IMR-90 (cell line): ENCODE results near the gene ALX4. TPM values are rescaled to one million over a fixed set of nuclear protein-coding genes. Genes with fewer than 3 reads are reported as not detected.

ENCODE experiments used
- ATAC-seq: fragments of 200-7000 bp; cut with Tn5 transposase; 2 replicates; pipeline ENCODE4 v1.9.1; 2020; ENCODE audit warnings: low read depth, mild to moderate bottlenecking, moderate library complexity
- BruUV-seq: library from RNA; stranded (reverse); fragments of 400-500 nt; replicated peaks from 2 replicates; lab custom pipeline; 2021; lab: Mats Ljungman, UMichigan
- CTCF ChIA-PET: fragments of 300-600 bp; formaldehyde crosslinking; extraction: SDS; loops from one replicate; lab custom pipeline; 2021; ENCODE audit warnings: antibody characterized with exemption; lab: Yijun Ruan, JAX
- POLR2A ChIA-PET: fragments of 300-600 bp; sonication (Branson Sonifier 250); formaldehyde crosslinking; loops from one replicate; lab custom pipeline; 2022; ENCODE audit warnings: antibody characterized with exemption; ENCODE audit not compliant: unreplicated experiment; lab: Charles Lee
- DNase-seq: peaks from one replicate; pipeline ENCODE4 v3.0.0; 2013
- H2AFZ ChIP-seq: replicated peaks from 2 replicates; pipeline ENCODE3; 2013; ENCODE audit warnings: low read length, mild to moderate bottlenecking; ENCODE audit not compliant: poor library complexity
- H2AK5ac ChIP-seq: 2 replicates; pipeline ENCODE4 v1.6.1; 2013; ENCODE audit warnings: low read depth, low read length, inconsistent platforms
- H2AK9ac ChIP-seq: replicated peaks from 2 replicates; pipeline ENCODE3; 2013; ENCODE audit warnings: mild to moderate bottlenecking, low read depth, low read length, moderate library complexity; ENCODE audit not compliant: poor library complexity
- H2BK120ac ChIP-seq: 2 replicates; pipeline ENCODE4 v1.6.1; 2013; ENCODE audit warnings: low read depth, low read length, inconsistent platforms
- H2BK15ac ChIP-seq: 3 replicates; pipeline ENCODE4 v1.6.1; 2013; ENCODE audit warnings: low read depth, low read length, inconsistent platforms
- H2BK20ac ChIP-seq: 2 replicates; pipeline ENCODE4 v1.6.1; 2013; ENCODE audit warnings: low read depth, mild to moderate bottlenecking, inconsistent platforms, low read length, moderate library complexity
- H2BK5ac ChIP-seq: 2 replicates; pipeline ENCODE4 v1.6.1; 2013; ENCODE audit warnings: mild to moderate bottlenecking, low read depth, low read length, inconsistent platforms; ENCODE audit not compliant: poor library complexity, severe bottlenecking
- H3K14ac ChIP-seq: replicated peaks from 2 replicates; pipeline ENCODE4 v1.6.1; 2013; ENCODE audit warnings: low read depth, low read length, inconsistent platforms
- H3K18ac ChIP-seq: 2 replicates; pipeline ENCODE4 v1.6.1; 2013; ENCODE audit warnings: low read depth, low read length, control low read depth
- H3K23ac ChIP-seq: 2 replicates; pipeline ENCODE4 v1.6.1; 2013; ENCODE audit warnings: low read depth, low read length, inconsistent platforms
- H3K27ac ChIP-seq: 2 replicates; pipeline ENCODE4 v1.5.1; 2013; ENCODE audit warnings: mild to moderate bottlenecking, control low read depth, low read length; ENCODE audit not compliant: insufficient read depth
- H3K27me3 ChIP-seq: 2 replicates; pipeline ENCODE4 v1.6.1; 2013; ENCODE audit warnings: low read length; ENCODE audit not compliant: control insufficient read depth, insufficient read depth
- H3K36me3 ChIP-seq: 2 replicates; pipeline ENCODE4 v1.6.1; 2013; ENCODE audit warnings: low read length, mixed read lengths; ENCODE audit not compliant: control insufficient read depth, insufficient read depth
- H3K4ac ChIP-seq: 2 replicates; pipeline ENCODE4 v1.6.1; 2013; ENCODE audit warnings: low read depth, low read length, inconsistent platforms
- H3K4me1 ChIP-seq: 2 replicates; pipeline ENCODE4 v1.6.1; 2013; ENCODE audit warnings: low read length, mixed read lengths; ENCODE audit not compliant: control insufficient read depth, insufficient read depth
- H3K4me2 ChIP-seq: 2 replicates; pipeline ENCODE4 v1.6.1; 2013; ENCODE audit warnings: low read depth, mild to moderate bottlenecking, control low read depth, low read length, moderate library complexity
- H3K4me3 ChIP-seq: 2 replicates; pipeline ENCODE4 v1.5.1; 2013; ENCODE audit warnings: low read depth, mild to moderate bottlenecking, control low read depth, low read length, moderate library complexity; ENCODE audit not compliant: insufficient read depth
- H3K56ac ChIP-seq: 2 replicates; pipeline ENCODE4 v1.6.1; 2013; ENCODE audit warnings: low read length, inconsistent platforms; ENCODE audit not compliant: insufficient read depth; ENCODE audit errors: extremely low read depth
- H3K79me1 ChIP-seq, 2 experiments: 2 replicates each; pipeline ENCODE4 v1.6.1; 2013; ENCODE audit warnings: low read length in 2 of 2, inconsistent platforms in 1 of 2, low read depth in 1 of 2
- H3K9ac ChIP-seq: 2 replicates; pipeline ENCODE4 v1.6.1; 2013; ENCODE audit warnings: low read depth, low read length, control low read depth
- H3K9me1 ChIP-seq: 2 replicates; pipeline ENCODE4 v1.6.1; 2013; ENCODE audit warnings: low read length, inconsistent platforms; ENCODE audit not compliant: insufficient read depth
- H3K9me3 ChIP-seq: 2 replicates; pipeline ENCODE4 v1.6.1; 2013; ENCODE audit warnings: low read length; ENCODE audit not compliant: control insufficient read depth, insufficient read depth
- H4K20me1 ChIP-seq: 2 replicates; pipeline ENCODE4 v1.6.1; 2013; ENCODE audit warnings: low read length, inconsistent platforms; ENCODE audit not compliant: insufficient read depth
- H4K5ac ChIP-seq: 2 replicates; pipeline ENCODE4 v1.6.1; 2013; ENCODE audit warnings: mild to moderate bottlenecking, low read depth, low read length, control low read depth
- H4K8ac ChIP-seq, 2 experiments: 2 replicates each; pipeline ENCODE4 v1.6.1; 2013; ENCODE audit warnings: low read depth in 2 of 2, low read length in 2 of 2, control low read depth in 1 of 2, inconsistent platforms in 1 of 2
- H4K91ac ChIP-seq: 2 replicates; pipeline ENCODE4 v1.6.1; 2013; ENCODE audit warnings: low read depth, low read length, inconsistent platforms; ENCODE audit not compliant: insufficient read depth
- BHLHE40 ChIP-seq: fragments of 150-350 bp; IDR thresholded peaks from 2 replicates; pipeline ENCODE4 v1.6.1; 2016; ENCODE audit warnings: mild to moderate bottlenecking, low read depth, low read length
- CEBPB ChIP-seq: IDR thresholded peaks from 2 replicates; pipeline ENCODE4 v1.6.1; 2012; ENCODE audit warnings: low read depth, low read length, improper control_type of control experiment
- CHD1 ChIP-seq: IDR thresholded peaks from 2 replicates; pipeline ENCODE4 v1.6.1; 2012; ENCODE audit warnings: low read depth, low read length, improper control_type of control experiment
- CTCF ChIP-seq: conservative IDR thresholded peaks from 2 replicates; pipeline ENCODE4 v1.5.1; 2012; ENCODE audit warnings: mild to moderate bottlenecking, low read depth, low read length, improper control_type of control experiment
- ELK1 ChIP-seq: fragments of 150-350 bp; IDR thresholded peaks from 2 replicates; pipeline ENCODE4 v1.6.1; 2016; ENCODE audit warnings: low read depth, mild to moderate bottlenecking, low read length, moderate library complexity, borderline replicate concordance
- FOS ChIP-seq: fragments of 150-350 bp; IDR thresholded peaks from 2 replicates; pipeline ENCODE4 v1.6.1; 2016; ENCODE audit warnings: low read depth, low read length
- MAFK ChIP-seq: IDR thresholded peaks from 2 replicates; pipeline ENCODE4 v1.6.1; 2012; ENCODE audit warnings: low read depth, low read length, improper control_type of control experiment
- MAZ ChIP-seq: IDR thresholded peaks from 2 replicates; pipeline ENCODE4 v1.6.1; 2012; ENCODE audit warnings: low read depth, mild to moderate bottlenecking, low read length, improper control_type of control experiment, moderate library complexity, borderline replicate concordance
- MXI1 ChIP-seq: IDR thresholded peaks from 2 replicates; pipeline ENCODE4 v1.6.1; 2012; ENCODE audit warnings: low read depth, mild to moderate bottlenecking, low read length, moderate library complexity, borderline replicate concordance
- NFE2L2 ChIP-seq: fragments of 150-350 bp; IDR thresholded peaks from 2 replicates; pipeline ENCODE4 v1.6.1; 2016; ENCODE audit warnings: low read depth, mild to moderate bottlenecking, low read length
- POLR2A ChIP-seq: IDR thresholded peaks from 2 replicates; pipeline ENCODE4 v1.6.1; 2012; ENCODE audit warnings: mild to moderate bottlenecking, low read depth, low read length
- RAD21 ChIP-seq: IDR thresholded peaks from 2 replicates; pipeline ENCODE4 v1.6.1; 2012; ENCODE audit warnings: low read length, improper control_type of control experiment
- RCOR1 ChIP-seq: IDR thresholded peaks from 2 replicates; pipeline ENCODE4 v1.6.1; 2012; ENCODE audit warnings: mild to moderate bottlenecking, low read length, improper control_type of control experiment; ENCODE audit not compliant: insufficient replicate concordance
- RFX5 ChIP-seq: IDR thresholded peaks from 2 replicates; pipeline ENCODE4 v1.8.0; 2012; ENCODE audit warnings: low read depth, mild to moderate bottlenecking, low read length, moderate library complexity
- SMC3 ChIP-seq: fragments of 150-350 bp; IDR thresholded peaks from 2 replicates; pipeline ENCODE4 v1.6.1; 2016; ENCODE audit warnings: low read depth, mild to moderate bottlenecking, antibody characterized with exemption, low read length, moderate library complexity
- USF2 ChIP-seq: fragments of 150-350 bp; IDR thresholded peaks from 2 replicates; pipeline ENCODE4 v1.6.1; 2017; ENCODE audit warnings: mild to moderate bottlenecking, antibody characterized with exemption, low read length, low read depth
- WGBS, 2 experiments: methylation state at CpG; one replicate each; pipeline versions ENCODE4 v1.1.5 to v1.1.7; 2013; ENCODE audit warnings: missing lambda C conversion rate in 2 of 2; ENCODE audit not compliant: insufficient read length in 1 of 2; ENCODE audit errors: extremely low coverage in 2 of 2; 5-methylcytosine and 5-hydroxymethylcytosine counted together
- dilution Hi-C: fragments of 300-500 bp; cut with HindIII; formaldehyde crosslinking; loops from one replicate; pipeline ENCODE4 v1.14.3; 2018; ENCODE audit warnings: low sequenced_read_pairs; ENCODE audit not compliant: unreplicated experiment
- in situ Hi-C: fragments of 300-500 bp; cut with MboI; formaldehyde crosslinking; loops from 3 replicates; pipeline ENCODE4 v1.14.3; 2019; ENCODE audit warnings: low sequenced_read_pairs, inconsistent platforms, mixed read lengths
- intact Hi-C: fragments of 100-400 bp; cut with micrococcal nuclease; formaldehyde crosslinking; loops from 2 replicates; pipeline ENCODE4 v1.10.0; 2022
- polyA plus RNA-seq, 3 experiments: library from polyadenylated mRNA; depleted of rRNA; stranded (reverse); fragments of >200 nt; gene quantifications; 2 replicates each; pipeline ENCODE4 v1.2.3, GENCODE V29; 2012; ENCODE audit warnings: low replicate concordance in 1 of 3
- total RNA-seq: library from RNA; depleted of rRNA; stranded (reverse); fragments of >200 nt; gene quantifications from 2 replicates; pipeline ENCODE4 v1.2.3, GENCODE V29; 2012

Gene ALX4
- total and polyA plus RNA-seq, 2 of the 4 experiments (the other 2 are of a cell fraction) = not detected

GRCh38 chr11:44281151-44281550, 28.8 kb downstream of the ALX4 start:
- no peak overlapping the region for H3K27ac ChIP-seq
- H3K56ac ChIP-seq = no peak overlapping the region
- H3K9me1 ChIP-seq = no peaks in the 10 kb centered on the region
- H3K9me3 ChIP-seq = no peaks in the 10 kb centered on the region
- CTCF ChIA-PET = no interaction called here
- TF ChIP-seq SMC3 = no peak
- no peak for TF ChIP-seq POLR2A
- no peak for TF ChIP-seq FOS
- no peak for TF ChIP-seq ELK1
- TF ChIP-seq MXI1 = no peak
- no peak for TF ChIP-seq CEBPB
- TF ChIP-seq CHD1 = no peak
- TF ChIP-seq RFX5 = no peak
- no peak for TF ChIP-seq NFE2L2
- TF ChIP-seq USF2 = no peak
- TF ChIP-seq MAZ = no peak
- no peak for TF ChIP-seq MAFK
- no peak for TF ChIP-seq CTCF
- TF ChIP-seq RCOR1 = no peak
- no peak for TF ChIP-seq BHLHE40
- no peak for TF ChIP-seq RAD21
- in situ Hi-C loops = loop anchor here (10.0 kb wide), 1 partner anchor 254 kb away; no protein-coding TSS in a partner anchor
- no peak overlapping the region for H2AFZ ChIP-seq
- H4K8ac ChIP-seq = no peak overlapping the region
- H3K4me2 ChIP-seq = no peak overlapping the region
- no CpG with 5 or more reads among the region's 9 CpGs for WGBS, 2 experiments
- H2BK5ac ChIP-seq = no peak overlapping the region
- dilution Hi-C loops = no loop called here
- H3K79me1 ChIP-seq = no peaks in the 10 kb centered on the region
- H3K4me3 ChIP-seq = no peak overlapping the region
- H3K4ac ChIP-seq = no peak overlapping the region
- H2BK20ac ChIP-seq = no peak overlapping the region
- H3K18ac ChIP-seq = no peak overlapping the region
- no peak for DNase-seq
- H2AK9ac ChIP-seq = no peak overlapping the region
- H4K20me1 ChIP-seq = no peaks in the 10 kb centered on the region
- H3K4me1 ChIP-seq = no peaks in the 10 kb centered on the region
- H2BK15ac ChIP-seq = no peak overlapping the region
- POLR2A ChIA-PET = no interaction called here
- H3K36me3 ChIP-seq = no peaks in the 10 kb centered on the region
- no peak overlapping the region for H3K9ac ChIP-seq
- intact Hi-C loops = no loop called here
- no peak overlapping the region for H2AK5ac ChIP-seq
- H3K14ac ChIP-seq = no peak overlapping the region
- no peak overlapping the region for H4K5ac ChIP-seq
- no peak overlapping the region for H2BK120ac ChIP-seq
- H3K27me3 ChIP-seq = peaks cover 29% of the 10 kb centered on the region
- H4K91ac ChIP-seq = no peak overlapping the region
- no peak for ATAC-seq
- BruUV-seq = no TSS peak
- H3K23ac ChIP-seq = no peak overlapping the region
